Heart right ventricle (tissue), 16 donors: Measurements from ENCODE around the gene SLIT3. TPM values are rescaled to one million over a fixed set of nuclear protein-coding genes. Genes with fewer than 3 reads are reported as not detected.
"Not testable (repeated sequence)": the region's sequence is repeated elsewhere in the genome, so short reads cannot be mapped to it uniquely, and the experiment has no call there.

ENCODE experiments used
- ATAC-seq, 8 donors: fragments of 200-7000 bp; cut with Tn5 transposase; one replicate each; pipeline ENCODE4 v1.9.1; 2020; ENCODE audit warnings: mild to moderate bottlenecking in 8 of 8, moderate library complexity in 8 of 8, moderate number of reproducible peaks in 1 of 8
- DNase-seq, 2 donors: peaks; one replicate each; pipeline ENCODE4 v3.0.0-alpha.2; 2020
- H3K27ac ChIP-seq, 10 donors: fragments of 200-600 bp; sonication (generic) in 2 of 10; one replicate each; pipeline versions ENCODE4 v1.5.0 to v1.8.0; 2020 to 2022; ENCODE audit warnings: mild to moderate bottlenecking in 3 of 10
- H3K27me3 ChIP-seq, 7 donors: fragments of 200-600 bp; one replicate each; pipeline ENCODE4 v1.8.0; 2021 to 2022; ENCODE audit warnings: mild to moderate bottlenecking in 2 of 7
- H3K36me3 ChIP-seq, 9 donors: fragments of 200-600 bp; sonication (generic) in 1 of 9; one replicate each; pipeline versions ENCODE4 v1.5.0 to v1.8.0; 2020 to 2022; ENCODE audit warnings: mild to moderate bottlenecking in 2 of 9
- H3K4me1 ChIP-seq, 9 donors: fragments of 200-600 bp; sonication (generic) in 1 of 9; one replicate each; pipeline versions ENCODE4 v1.5.0 to v1.8.0; 2020 to 2022; ENCODE audit warnings: mild to moderate bottlenecking in 4 of 9
- H3K4me3 ChIP-seq, 10 donors: fragments of 200-600 bp; sonication (generic) in 2 of 10; one replicate each; pipeline versions ENCODE4 v1.5.0 to v1.8.0; 2020 to 2022; ENCODE audit warnings: mild to moderate bottlenecking in 7 of 10, moderate library complexity in 2 of 10
- H3K9me3 ChIP-seq, 11 donors: fragments of 200-600 bp in 10 of 11; sonication (generic) in 2 of 11; one replicate each; pipeline versions ENCODE4 v1.5.0 to v1.8.0; 2013 to 2022; ENCODE audit warnings: mild to moderate bottlenecking in 2 of 11, control low read depth in 1 of 11, moderate library complexity in 1 of 11
- WGBS, 2 donors: extraction: QIAGEN DNeasy Blood & Tissue Kit; methylation state at CpG; one replicate each; pipeline ENCODE4 v1.1.7; 2013; ENCODE audit warnings: inconsistent platforms in 1 of 2; 5-methylcytosine and 5-hydroxymethylcytosine counted together
- intact Hi-C, 10 donors: fragments of 100-400 bp; cut with DNase I; formaldehyde crosslinking; loops; one replicate each; pipeline versions ENCODE4 v1.11.1 to v1.14.2; 2022
- polyA plus RNA-seq, 2 donors: library from polyadenylated mRNA; stranded (reverse); fragments of 200-250 nt; gene quantifications; one replicate each; pipeline ENCODE4 v1.2.3, GENCODE V29; 2013
- total RNA-seq, 10 donors: library from RNA; stranded (reverse); fragmentation: NEBNext Ultra II Directional in 3 of 10; extraction: Animal tissue kit (Norgen Biotek cat#: 25700) in 3 of 10; gene quantifications; one replicate each; pipeline versions ENCODE4 v1.2.1 to v1.2.4, GENCODE V29; 2021 to 2023
- TF ChIP-seq, protein P1 (sequence below), 9 donors: fragments of 200-600 bp; sonication (generic) in 2 of 9; IDR thresholded peaks; one replicate each; pipeline versions ENCODE4 v1.5.0 to v1.8.0; 2021 to 2022; ENCODE audit warnings: antibody characterized with exemption in 9 of 9, mild to moderate bottlenecking in 5 of 9, moderate library complexity in 1 of 9
- donor health status: Arrhythmogenic right ventricular cardiomyopathy.
- donor health status: ischemic (EF 13 %, LVEDD 7.1; RV severe dilation, severe dysfunction).
- donor health status: healthy with polysubstance abuse.
- donor health status: DM: no; HTN: yes; CAD: no.
- donor health status: DM: no; HTN: no; CAD: no.
- donor health status: ischemic (EF 25% LVEDD 6.9; RV normal size, moderate dysfunction).
- donor health status: ischemic (EF 25% LVEDD 5.7; RV mildly dilated, moderate dysfunction).
- donor health status: healthy.
- donor health status: DM: yes; HTN: yes; CAD: no.
- donor health status: Ischemic cardiomyopathy.
- donor health status: ischemic (EF 35%, LVEDD 5.7; RV mildly dilated, moderate dysfunction).
- donor health status: nonischemic (EF 11% LVEDD 7.7; RV severe dilation, severe dysfunction).
- donor health status: DM: yes; HTN: yes; CAD: no.
- donor health status: PGD.
- donor health status: ischemic (EF 29% LVEDD 5.4; RV normal size, mild dysfunction).
- donor health status: nonischemic (EF 23%, LVEDD 6.1; RV moderate dilation, normal function).

SLIT3 gene
- total and polyA plus RNA-seq, 12 donors = 2.0 to 29.2 (median 12.1) TPM

GRCh38 chr5:169146158-169146557, 154.8 kb downstream of the SLIT3 start:
- Histone ChIP-seq H3K4me1 (peaks cover 0 to 16% (median 0%) of the 10 kb centered on the region in 9 donors), H3K36me3 (no peaks in the 10 kb centered on the region), H3K4me3 (no peak overlapping the region), H3K27ac (no peak overlapping the region), H3K27me3 (no peaks in the 10 kb centered on the region), H3K9me3 (no peaks in the 10 kb centered on the region)
- 61 to 64% methylated on average over 8 of the region's 8 CpGs for WGBS, 2 donors
- intact Hi-C loops = no loop called here
- ATAC-seq (peak in 1 of 8 donors; percentile 36), DNase-seq (no peak)
- TF ChIP-seq, protein P1, sequence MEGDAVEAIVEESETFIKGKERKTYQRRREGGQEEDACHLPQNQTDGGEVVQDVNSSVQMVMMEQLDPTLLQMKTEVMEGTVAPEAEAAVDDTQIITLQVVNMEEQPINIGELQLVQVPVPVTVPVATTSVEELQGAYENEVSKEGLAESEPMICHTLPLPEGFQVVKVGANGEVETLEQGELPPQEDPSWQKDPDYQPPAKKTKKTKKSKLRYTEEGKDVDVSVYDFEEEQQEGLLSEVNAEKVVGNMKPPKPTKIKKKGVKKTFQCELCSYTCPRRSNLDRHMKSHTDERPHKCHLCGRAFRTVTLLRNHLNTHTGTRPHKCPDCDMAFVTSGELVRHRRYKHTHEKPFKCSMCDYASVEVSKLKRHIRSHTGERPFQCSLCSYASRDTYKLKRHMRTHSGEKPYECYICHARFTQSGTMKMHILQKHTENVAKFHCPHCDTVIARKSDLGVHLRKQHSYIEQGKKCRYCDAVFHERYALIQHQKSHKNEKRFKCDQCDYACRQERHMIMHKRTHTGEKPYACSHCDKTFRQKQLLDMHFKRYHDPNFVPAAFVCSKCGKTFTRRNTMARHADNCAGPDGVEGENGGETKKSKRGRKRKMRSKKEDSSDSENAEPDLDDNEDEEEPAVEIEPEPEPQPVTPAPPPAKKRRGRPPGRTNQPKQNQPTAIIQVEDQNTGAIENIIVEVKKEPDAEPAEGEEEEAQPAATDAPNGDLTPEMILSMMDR (IDR thresholded peaks at IDR 0.05) = no peak

- TF ChIP-seq, protein P1 (IDR thresholded peaks at IDR 0.05) = no peak
- Histone ChIP-seq H3K27me3 (no peaks in the 10 kb centered on the region), H3K4me3 (no peak overlapping the region), H3K4me1 (peaks cover 0 to 24% (median 0%) of the 10 kb centered on the region in 9 donors), H3K27ac (no peak overlapping the region), H3K36me3 (no peaks in the 10 kb centered on the region), H3K9me3 (no peaks in the 10 kb centered on the region)
- 44 to 52% methylated on average over 3 of the region's 3 CpGs for WGBS, 2 donors
- ATAC-seq (peak; percentile 38 to 95 (median 82)), DNase-seq (peak; percentile 49 to 53)
- intact Hi-C loops = no loop called here
Observed at GRCh38 chr5:169142264-169142970, 158.5 kb downstream of the SLIT3 start.

DNA sequence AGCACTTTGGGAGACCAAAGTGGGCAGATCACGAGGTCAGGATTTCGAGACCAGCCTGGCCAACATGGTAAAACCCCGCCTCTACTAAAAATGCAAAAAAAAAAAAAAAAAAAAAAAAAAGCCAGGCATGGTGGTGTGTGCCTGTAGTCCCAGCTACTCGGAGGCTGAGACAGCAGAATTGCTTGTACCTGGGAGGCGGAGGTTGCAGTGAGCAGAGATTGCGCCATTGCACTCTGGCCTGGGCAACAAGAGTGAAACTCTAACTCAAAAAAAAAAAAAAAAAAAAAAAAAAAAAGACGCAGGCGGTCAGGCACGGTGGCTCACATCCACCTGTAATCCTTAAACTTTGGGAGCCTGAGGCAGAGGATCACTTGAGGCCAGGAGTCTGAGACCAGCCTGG, 160.7 kb downstream of the SLIT3 start:
- 94 to 96% methylated on average over 9 of the region's 9 CpGs for WGBS, 2 donors
- H3K9me3 ChIP-seq, H3K27ac ChIP-seq, intact Hi-C loops, H3K27me3 ChIP-seq, DNase-seq, H3K36me3 ChIP-seq, H3K4me3 ChIP-seq, ATAC-seq: not testable (repeated sequence)
- peaks cover 0 to 21% (median 0%) of the 10 kb centered on the region in 9 donors for H3K4me1 ChIP-seq

DNA sequence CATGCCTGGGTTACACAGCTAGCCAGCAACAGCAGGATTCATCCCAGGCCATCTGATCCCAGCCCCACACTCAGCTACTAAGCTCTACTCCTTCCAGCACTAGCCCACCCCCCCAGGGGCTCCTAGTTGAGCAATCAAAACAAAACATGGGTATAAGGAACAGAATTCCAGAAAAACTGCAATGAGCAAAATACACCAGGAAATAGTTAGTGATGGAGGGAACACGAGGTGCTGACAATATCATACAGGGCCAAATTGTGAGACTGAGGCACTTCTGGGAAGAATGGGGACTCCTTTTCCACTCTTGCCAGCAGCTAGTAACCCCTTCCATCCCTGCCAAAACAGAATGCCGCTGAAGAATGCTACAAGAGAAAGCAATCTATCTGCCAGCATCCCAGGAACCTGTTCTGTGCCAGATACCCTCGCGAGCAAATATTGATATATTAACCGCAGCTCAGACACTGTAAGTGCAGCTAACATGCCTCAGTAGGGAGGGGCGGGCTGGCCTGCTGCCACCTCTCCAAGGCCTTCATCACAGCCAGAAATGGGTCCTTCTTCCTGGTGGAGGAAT, 161.4 kb downstream of the SLIT3 start:
- Histone ChIP-seq H3K36me3 (no peaks in the 10 kb centered on the region), H3K27ac (no peak overlapping the region), H3K4me3 (no peak overlapping the region), H3K27me3 (no peaks in the 10 kb centered on the region), H3K4me1 (peaks cover 0 to 20% (median 0%) of the 10 kb centered on the region in 9 donors), H3K9me3 (no peaks in the 10 kb centered on the region)
- WGBS, 2 donors = 20 to 35% methylated on average over 6 of the region's 6 CpGs
- intact Hi-C loops = no loop called here
- DNase-seq (no peak), ATAC-seq (peak in 1 of 8 donors; percentile 39)
- TF ChIP-seq, protein P1 (IDR thresholded peaks at IDR 0.05) = no peak

DNA sequence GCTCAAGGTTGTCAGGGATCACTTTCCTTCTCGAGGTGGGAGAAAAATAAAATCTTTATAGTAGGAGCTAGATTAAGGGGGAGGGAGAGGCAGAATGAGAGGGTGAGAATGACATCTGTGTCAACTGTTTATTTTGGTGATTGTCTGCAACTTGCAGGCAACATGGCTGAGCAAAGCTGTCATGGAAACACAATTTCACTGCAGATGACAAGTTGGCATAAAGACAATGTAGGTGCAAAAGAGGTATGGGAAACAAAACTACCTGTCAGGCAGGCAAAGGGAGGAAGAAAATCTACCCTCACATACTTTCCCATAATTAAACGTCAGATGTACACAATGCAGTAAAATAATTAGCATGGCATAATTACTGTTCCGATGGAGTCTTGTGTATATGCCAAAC, 167.4 kb downstream of the SLIT3 start:
- TF ChIP-seq, protein P1 (IDR thresholded peaks at IDR 0.05) = no peak
- H3K4me1 ChIP-seq = peaks cover 0 to 17% (median 7%) of the 10 kb centered on the region in 9 donors
- no peak overlapping the region for H3K4me3 ChIP-seq
- ATAC-seq (no peak), DNase-seq (no peak)
- H3K27me3 ChIP-seq = no peaks in the 10 kb centered on the region
- no peaks in the 10 kb centered on the region for H3K9me3 ChIP-seq
- H3K27ac ChIP-seq = no peak overlapping the region
- intact Hi-C loops = no loop called here
- no peaks in the 10 kb centered on the region for H3K36me3 ChIP-seq
- WGBS, 2 donors = 69 to 73% methylated on average over 3 of the region's 3 CpGs
